Measurements from ENCODE around the gene FBXW2.
A peak's percentile ranks its signal among the peaks of the same experiment; 100 is the strongest.
"Not testable (repeated sequence)": the region's sequence is repeated elsewhere in the genome, so short reads cannot be mapped to it uniquely, and the experiment has no call there.

Gene FBXW2

DNA sequence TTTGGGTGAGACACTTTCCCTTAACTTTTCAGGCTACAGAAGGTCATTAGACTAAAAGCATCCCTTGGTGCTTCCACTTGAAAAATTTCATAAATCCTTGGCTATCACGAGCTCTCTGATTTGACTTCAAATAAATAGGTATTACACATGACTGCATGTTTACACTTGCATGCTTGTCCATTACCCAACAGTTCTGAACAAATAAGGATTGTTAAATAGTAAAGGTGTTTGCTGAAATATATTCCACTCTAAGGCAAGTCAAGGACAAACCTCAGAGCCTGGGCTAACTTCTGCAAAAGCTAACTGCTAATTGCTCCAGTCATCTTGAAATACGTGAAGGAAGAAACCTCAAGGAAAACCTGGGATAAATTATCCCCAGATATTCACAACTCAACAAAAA, 14.5 kb downstream of the FBXW2 start:
- no peak for DNase-seq (ENCODE audit: low read depth)

GRCh38 chr9:120777229-120777628, 16.0 kb downstream of the FBXW2 start:
- DNase-seq (ENCODE audit: low read depth), result no peak

- no peak for DNase-seq (ENCODE audit: low read depth)
These were observed 16.4 kb downstream of the FBXW2 start for GRCh38 chr9:120776788-120777187.

DNA sequence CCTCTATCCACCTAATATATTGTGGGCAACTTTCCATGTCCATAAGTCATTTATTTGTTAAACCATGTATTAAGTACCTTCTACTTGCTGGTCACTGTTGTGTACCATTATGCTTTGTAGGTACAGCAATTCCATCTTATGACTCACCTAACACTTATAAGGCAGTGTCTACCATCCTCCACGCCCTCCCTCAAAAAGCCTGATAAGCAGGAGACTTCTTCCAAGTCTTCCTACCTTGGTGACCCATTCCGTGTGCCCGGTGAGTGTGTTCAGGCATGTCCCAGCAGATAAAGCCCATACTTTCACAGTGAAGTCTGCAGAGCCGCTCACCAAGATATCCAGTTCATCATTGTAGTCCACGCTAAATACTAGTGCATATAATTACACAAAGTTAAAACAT, 17.4 kb downstream of the FBXW2 start:
- DNase-seq (ENCODE audit: low read depth), result no peak

GRCh38 chr9:120774719-120775118, 18.5 kb downstream of the FBXW2 start:
- DNase-seq (ENCODE audit: low read depth), result no peak

- no peak for DNase-seq (ENCODE audit: low read depth)
These were observed 20.0 kb downstream of the FBXW2 start for GRCh38 chr9:120773256-120773655.

DNA sequence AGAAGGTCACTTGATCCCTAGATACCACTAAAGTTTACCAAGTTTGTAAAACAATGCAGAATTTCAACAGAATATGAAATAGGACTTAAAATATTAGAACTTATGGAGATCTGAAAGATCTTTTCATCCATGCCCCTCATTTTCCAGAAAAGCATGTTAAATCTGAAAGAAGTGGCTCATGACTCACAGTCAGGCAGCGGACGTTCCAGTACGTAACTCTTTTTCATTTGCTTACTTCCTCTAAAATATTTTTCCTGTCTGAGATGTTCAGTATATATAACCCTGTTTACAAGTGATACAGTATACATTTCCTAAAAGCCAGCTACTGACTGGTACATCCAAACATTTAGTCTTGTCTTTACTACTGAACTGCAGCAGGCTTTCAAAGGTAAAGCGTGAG, 22.3 kb downstream of the FBXW2 start:
- no peak for DNase-seq (ENCODE audit: low read depth)

DNA sequence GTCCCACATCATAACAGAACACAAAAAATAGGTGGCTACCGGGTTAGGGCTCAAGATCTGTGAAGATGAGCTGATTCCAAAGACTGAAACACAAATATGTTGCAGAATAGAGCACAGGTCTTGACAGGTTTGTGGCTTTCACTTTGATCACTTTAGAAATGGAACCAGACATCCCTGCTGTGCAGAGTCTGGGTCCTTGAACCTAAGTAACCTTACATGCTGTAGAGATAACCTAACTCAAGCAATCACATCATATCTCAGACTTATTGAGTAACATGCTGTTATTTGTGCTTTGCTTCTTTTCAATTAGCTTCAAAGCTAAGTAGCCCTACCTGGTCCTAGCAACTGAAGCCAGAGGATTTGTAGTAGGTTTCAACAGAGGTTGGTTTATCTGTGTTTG, 24.3 kb downstream of the FBXW2 start:
- no peak for DNase-seq (ENCODE audit: low read depth)

- DNase-seq (ENCODE audit: low read depth), result no peak
These were observed 25.0 kb downstream of the FBXW2 start for GRCh38 chr9:120768247-120768646.

- DNase-seq (ENCODE audit: low read depth), result no peak
These were observed 25.8 kb downstream of the FBXW2 start for GRCh38 chr9:120767451-120767850.

DNA sequence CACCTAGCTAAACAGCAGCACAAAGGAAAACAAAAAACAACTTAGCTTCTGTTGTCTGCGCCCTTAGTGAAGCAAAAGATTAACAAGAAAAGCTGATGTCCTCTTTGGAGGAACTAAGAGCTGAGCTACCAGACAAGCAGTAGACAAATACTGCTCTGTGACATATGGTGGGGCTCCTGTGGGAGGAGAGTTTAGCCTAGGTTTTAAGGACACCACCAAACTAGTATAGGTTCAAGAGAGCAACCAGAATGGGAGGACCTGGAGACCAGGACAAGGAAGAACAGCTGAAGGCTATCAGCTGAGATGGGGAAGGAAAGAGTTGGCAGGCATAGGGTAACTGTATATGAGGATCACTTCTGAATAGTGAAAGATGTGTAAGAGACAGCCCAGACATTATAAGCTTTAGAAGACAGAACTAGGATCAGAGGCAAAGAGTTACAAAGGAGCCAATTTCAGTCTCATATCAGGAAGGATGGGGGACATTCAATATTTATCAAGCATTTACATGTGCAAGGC, 27.2 kb downstream of the FBXW2 start:
- DNase-seq (ENCODE audit: low read depth), result no peak

- no peak for DNase-seq (ENCODE audit: low read depth)
These were observed 28.7 kb downstream of the FBXW2 start for GRCh38 chr9:120764476-120764875.

DNA sequence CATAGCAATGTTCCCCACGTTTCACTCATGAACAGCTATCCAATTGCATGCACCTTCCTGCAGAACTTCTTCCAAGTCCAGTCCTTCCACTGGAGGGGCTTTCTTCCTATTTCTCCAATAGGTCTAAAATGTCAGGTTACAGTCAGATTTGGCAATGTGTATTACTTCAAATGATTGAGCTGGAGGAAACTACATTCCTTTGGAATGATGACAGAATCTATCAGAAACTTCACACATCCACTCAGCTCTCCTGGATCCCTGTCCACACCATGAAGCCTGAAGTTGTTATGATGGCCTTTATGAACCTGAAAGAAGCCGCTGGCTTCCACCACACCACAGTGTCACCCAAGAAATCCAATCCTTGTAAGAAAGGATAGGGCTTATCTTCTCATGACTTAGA, 32.2 kb downstream of the FBXW2 start:
- DNase-seq (ENCODE audit: low read depth), result no peak

- DNase-seq (ENCODE audit: low read depth), result no peak
These were observed 33.3 kb downstream of the FBXW2 start for GRCh38 chr9:120759755-120760400.

DNA sequence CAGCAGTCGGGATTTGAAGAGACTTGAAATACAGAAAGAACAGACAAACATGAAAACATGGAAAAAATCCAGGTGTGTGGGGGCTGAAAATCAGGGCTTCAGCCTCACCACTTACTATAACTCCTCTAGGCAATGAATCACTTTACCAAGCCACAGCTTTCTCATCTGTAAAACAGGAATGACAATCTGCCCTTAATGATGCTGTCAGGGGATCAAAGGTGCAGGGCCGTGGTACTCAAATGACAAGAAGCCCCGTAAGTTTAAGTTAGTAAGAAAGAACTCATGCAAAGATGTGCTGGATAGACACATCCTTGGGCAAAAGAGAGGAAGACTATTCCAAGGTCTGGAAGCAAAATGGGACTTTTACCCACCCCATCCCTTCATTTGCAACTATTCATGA, 34.7 kb downstream of the FBXW2 start:
- DNase-seq (ENCODE audit: low read depth), result no peak

- DNase-seq (ENCODE audit: low read depth), result no peak
These were observed 35.9 kb downstream of the FBXW2 start for GRCh38 chr9:120757026-120757913.

- DNase-seq (ENCODE audit: low read depth), result no peak
These were observed 36.7 kb downstream of the FBXW2 start for GRCh38 chr9:120756531-120756930.

DNA sequence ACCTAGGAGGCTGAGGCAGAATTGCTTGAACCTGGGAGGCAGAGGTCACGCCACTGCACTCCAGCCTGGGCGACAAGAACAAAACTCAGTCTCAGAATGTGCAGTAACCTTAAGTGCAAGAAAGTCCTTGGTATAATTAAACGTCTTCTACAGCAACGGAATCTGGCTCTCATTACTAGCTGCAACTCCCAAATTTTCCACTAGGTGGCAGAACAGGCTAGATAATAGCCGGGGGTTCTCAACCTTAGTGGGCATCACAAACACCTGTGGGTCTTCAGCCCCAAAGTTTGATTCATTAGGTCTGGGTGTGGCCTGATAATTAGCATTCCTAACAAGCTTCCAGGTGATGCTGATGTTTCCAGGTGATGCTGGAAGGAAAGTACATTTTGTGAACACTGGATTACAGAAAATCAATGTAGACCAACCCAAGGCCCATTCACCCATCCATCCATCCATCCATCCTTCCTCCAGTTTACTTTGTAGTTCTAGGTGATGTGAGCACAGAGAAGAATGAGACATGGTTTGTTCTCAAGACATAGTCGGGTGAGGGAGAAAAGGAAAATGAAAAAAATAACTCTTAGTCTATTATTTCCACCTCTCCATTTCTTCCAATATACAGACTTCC, 37.3 kb downstream of the FBXW2 start:
- DNase-seq (ENCODE audit: low read depth), result peak; percentile 14

GRCh38 chr9:120755044-120755443, 38.2 kb downstream of the FBXW2 start:
- DNase-seq (ENCODE audit: low read depth), result no peak

DNA sequence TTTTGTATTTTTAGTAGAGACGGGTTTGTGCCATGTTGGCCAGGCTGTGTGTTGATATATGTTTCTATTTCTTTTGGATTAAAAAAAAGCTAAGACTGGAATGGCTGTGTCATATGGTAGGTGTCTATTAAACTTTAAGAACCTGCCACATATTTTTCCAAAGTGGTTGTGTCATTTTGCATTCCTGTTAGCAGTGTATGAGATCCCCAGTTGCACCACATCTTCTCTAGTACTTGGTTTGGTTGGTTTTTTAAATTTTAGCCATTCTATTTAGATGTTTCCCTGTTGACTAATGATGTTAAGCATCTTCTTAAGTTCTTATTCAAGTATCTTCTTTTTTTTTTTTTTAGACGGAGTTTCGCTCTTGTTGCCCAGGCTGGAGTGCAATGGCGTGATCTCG, 42.8 kb downstream of the FBXW2 start:
- DNase-seq (ENCODE audit: low read depth), result no peak

- not testable (repeated sequence) for DNase-seq (ENCODE audit: low read depth)
These were observed 46.9 kb downstream of the FBXW2 start for GRCh38 chr9:120746366-120746765.

DNA sequence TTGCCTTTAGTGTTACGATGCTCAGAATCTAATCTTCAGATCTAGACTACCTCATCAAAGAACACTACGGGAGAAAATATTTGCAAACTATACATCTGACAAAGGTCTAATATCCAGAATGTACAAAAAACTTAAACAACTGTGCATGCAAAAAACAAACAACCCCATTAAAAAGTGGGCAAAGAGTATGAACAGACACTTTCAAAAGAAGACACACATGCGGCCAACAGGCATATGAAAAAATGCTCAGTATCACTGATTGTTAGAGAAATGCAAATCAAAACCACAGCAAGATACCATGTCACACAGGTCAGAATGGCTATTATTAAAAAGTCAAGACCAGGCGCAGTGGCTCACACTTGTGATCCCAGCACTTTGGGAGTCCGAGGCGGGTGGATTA, 47.9 kb downstream of the FBXW2 start:
- DNase-seq (ENCODE audit: low read depth), result no peak

DNA sequence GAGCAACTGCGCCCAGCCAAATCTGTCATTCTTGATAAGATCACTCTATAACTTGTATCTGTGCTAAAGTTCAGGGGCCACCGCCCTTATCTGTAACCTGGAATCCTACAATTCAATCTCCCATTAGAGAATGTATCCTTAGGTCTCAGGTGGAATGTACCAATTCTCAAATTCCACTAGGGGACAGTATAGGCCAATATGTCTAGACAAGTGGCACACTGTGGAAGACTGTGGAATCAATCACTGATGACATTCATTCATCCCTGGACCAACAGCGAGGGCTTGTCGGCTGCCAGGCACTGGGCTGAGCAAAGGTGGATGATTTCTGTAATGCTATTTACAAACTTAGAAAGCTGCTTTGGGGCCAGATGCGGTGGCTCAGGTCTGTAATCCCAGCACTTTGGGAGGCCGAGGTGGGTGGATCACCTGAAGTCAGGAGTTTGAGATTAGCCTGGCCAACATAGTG, 50.2 kb downstream of the FBXW2 start:
- DNase-seq (ENCODE audit: low read depth), result no peak

Data from stimulated activated CD8-positive, alpha-beta memory T cell treated with anti-CD3 and anti-CD28 coated beads, Interleukin-12 subunit alpha, Interleukin-12 subunit beta, amount 100 ng/mL, for 4 hours (primary cell).